PC-9 (cell line): ENCODE results near the gene NAPB. TPM values are rescaled to one million over a fixed set of nuclear protein-coding genes. Genes with fewer than 3 reads are reported as not detected.

ENCODE experiments used
- BruUV-seq: library from RNA; stranded (reverse); fragments of 400-500 nt; replicated peaks from 2 replicates; lab custom pipeline; 2021; lab: Mats Ljungman, UMichigan
- CTCF ChIA-PET: fragments of 300-600 bp; sonication (Branson Sonifier 250); formaldehyde crosslinking; loops from one replicate; lab custom pipeline; 2022; ENCODE audit warnings: antibody characterized with exemption; lab: Charles Lee
- POLR2A ChIA-PET: fragments of 300-600 bp; sonication (Branson Sonifier 250); formaldehyde crosslinking; loops from one replicate; lab custom pipeline; 2022; ENCODE audit warnings: antibody characterized with exemption; ENCODE audit not compliant: unreplicated experiment; lab: Charles Lee
- DNase-seq, 2 experiments: peaks; one replicate each; pipeline versions ENCODE4 v3.0.0 to v3.0.0-alpha.2; 2015 to 2022; ENCODE audit warnings: mixed read lengths in 1 of 2
- H2AFZ ChIP-seq: fragments of 200-600 bp; sonication (generic); 2 replicates; pipeline ENCODE4 v1.8.1; 2017; ENCODE audit warnings: antibody characterized with exemption
- H3F3A ChIP-seq: fragments of 200-600 bp; sonication (generic); 2 replicates; pipeline ENCODE4 v1.8.1; 2017; ENCODE audit warnings: antibody characterized with exemption, mild to moderate bottlenecking, low read depth; ENCODE audit not compliant: insufficient read depth
- H3K27ac ChIP-seq: fragments of 200-600 bp; sonication (generic); 2 replicates; pipeline ENCODE4 v1.6.1; 2016; ENCODE audit warnings: mixed run types
- H3K27me3 ChIP-seq: fragments of 200-600 bp; sonication (generic); 2 replicates; pipeline ENCODE4 v1.6.1; 2016; ENCODE audit warnings: low read depth, mixed run types; ENCODE audit not compliant: insufficient read depth
- H3K36me3 ChIP-seq: fragments of 200-600 bp; sonication (generic); 2 replicates; pipeline ENCODE4 v1.6.1; 2016; ENCODE audit warnings: low read depth, mixed run types
- H3K4me1 ChIP-seq: fragments of 200-600 bp; sonication (generic); replicated peaks from 2 replicates; pipeline ENCODE4 v1.6.1; 2016; ENCODE audit warnings: mixed run types; ENCODE audit not compliant: insufficient read depth
- H3K4me2 ChIP-seq: fragments of 200-600 bp; sonication (generic); 2 replicates; pipeline ENCODE4 v1.6.1; 2017; ENCODE audit warnings: mixed run types
- H3K4me3 ChIP-seq: fragments of 200-600 bp; sonication (generic); 2 replicates; pipeline ENCODE4 v1.6.1; 2016; ENCODE audit warnings: mixed run types
- H3K79me2 ChIP-seq: fragments of 200-600 bp; sonication (generic); 2 replicates; pipeline ENCODE4 v1.6.1; 2017; ENCODE audit warnings: low read depth, mixed run types
- H3K9me2 ChIP-seq: fragments of 200-600 bp; sonication (generic); 2 replicates; pipeline ENCODE4 v1.8.1; 2017; ENCODE audit warnings: mild to moderate bottlenecking; ENCODE audit not compliant: insufficient read depth
- H3K9me3 ChIP-seq: fragments of 200-600 bp; sonication (generic); 2 replicates; pipeline ENCODE4 v1.8.1; 2016; ENCODE audit warnings: low read depth; ENCODE audit not compliant: insufficient read depth
- H4K20me1 ChIP-seq: fragments of 200-600 bp; sonication (generic); 2 replicates; pipeline ENCODE4 v1.8.1; 2017; ENCODE audit not compliant: insufficient read depth
- EZH2 ChIP-seq: fragments of 200-600 bp; sonication (generic); IDR thresholded peaks from 2 replicates; pipeline ENCODE4 v1.8.0; 2017; ENCODE audit warnings: antibody characterized with exemption, low read depth
- intact Hi-C: fragments of 100-400 bp; cut with micrococcal nuclease; formaldehyde crosslinking; loops from one replicate; pipeline ENCODE4 v1.10.0; 2022; ENCODE audit not compliant: unreplicated experiment
- total RNA-seq: library from RNA; stranded (reverse); gene quantifications from 2 replicates; pipeline ENCODE4 v1.2.3, GENCODE V29; 2021
- TF ChIP-seq, protein P1 (sequence below): fragments of 200-600 bp; sonication (generic); conservative IDR thresholded peaks from 2 replicates; pipeline ENCODE4 v1.6.1; 2017; ENCODE audit warnings: mixed run types, antibody characterized with exemption, mild to moderate bottlenecking, moderate library complexity

NAPB gene
- total RNA-seq, 1 experiment from 2014 or later, result 16.5 TPM

DNA sequence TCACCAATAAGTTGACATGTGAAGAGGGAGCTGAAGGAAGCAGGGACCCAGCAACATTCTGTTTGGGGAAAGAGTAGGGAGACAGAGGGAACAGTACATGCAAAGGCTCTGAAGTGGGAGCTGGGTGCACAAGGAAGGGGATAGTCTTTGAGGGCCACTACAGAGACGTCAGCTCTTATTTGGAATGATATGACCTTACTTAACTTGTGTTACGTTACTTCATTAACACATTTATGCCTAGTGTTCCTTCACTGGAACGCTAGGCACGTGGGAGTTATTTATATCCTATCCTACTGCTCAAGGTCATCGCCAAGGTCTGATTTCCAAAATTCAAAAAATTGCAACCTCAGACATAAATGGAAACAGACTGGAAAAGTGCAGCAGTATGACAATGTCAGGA, 20.2 kb downstream of the NAPB start:
- intact Hi-C loops, result no loop called here
- H3K4me2 ChIP-seq, result no peak overlapping the region
- H3K9me2 ChIP-seq, result no peaks in the 10 kb centered on the region
- no peak overlapping the region for H2AFZ ChIP-seq
- H3K27ac ChIP-seq, result no peak overlapping the region
- DNase-seq, result no peak
- H3K79me2 ChIP-seq, result peaks cover 9% of the 10 kb centered on the region; the same call in 1 of the 2 replicates
- TSS peak; percentile 3 for BruUV-seq
- TF ChIP-seq, protein P1, sequence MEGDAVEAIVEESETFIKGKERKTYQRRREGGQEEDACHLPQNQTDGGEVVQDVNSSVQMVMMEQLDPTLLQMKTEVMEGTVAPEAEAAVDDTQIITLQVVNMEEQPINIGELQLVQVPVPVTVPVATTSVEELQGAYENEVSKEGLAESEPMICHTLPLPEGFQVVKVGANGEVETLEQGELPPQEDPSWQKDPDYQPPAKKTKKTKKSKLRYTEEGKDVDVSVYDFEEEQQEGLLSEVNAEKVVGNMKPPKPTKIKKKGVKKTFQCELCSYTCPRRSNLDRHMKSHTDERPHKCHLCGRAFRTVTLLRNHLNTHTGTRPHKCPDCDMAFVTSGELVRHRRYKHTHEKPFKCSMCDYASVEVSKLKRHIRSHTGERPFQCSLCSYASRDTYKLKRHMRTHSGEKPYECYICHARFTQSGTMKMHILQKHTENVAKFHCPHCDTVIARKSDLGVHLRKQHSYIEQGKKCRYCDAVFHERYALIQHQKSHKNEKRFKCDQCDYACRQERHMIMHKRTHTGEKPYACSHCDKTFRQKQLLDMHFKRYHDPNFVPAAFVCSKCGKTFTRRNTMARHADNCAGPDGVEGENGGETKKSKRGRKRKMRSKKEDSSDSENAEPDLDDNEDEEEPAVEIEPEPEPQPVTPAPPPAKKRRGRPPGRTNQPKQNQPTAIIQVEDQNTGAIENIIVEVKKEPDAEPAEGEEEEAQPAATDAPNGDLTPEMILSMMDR, result no peak
- no peak for TF ChIP-seq EZH2
- H3K4me1 ChIP-seq, result no peaks in the 10 kb centered on the region
- H3K27me3 ChIP-seq, result no peaks in the 10 kb centered on the region
- ChIA-PET CTCF (no interaction called here), POLR2A (interaction anchor here (0.9 kb wide), 1 partner anchor 13 kb away, joined by 5 read pairs; no protein-coding TSS in a partner anchor)
- H3K4me3 ChIP-seq, result no peak overlapping the region
- H4K20me1 ChIP-seq, result no peaks in the 10 kb centered on the region; the same call in none of the 2 replicates
- H3F3A ChIP-seq, result no peaks in the 10 kb centered on the region
- H3K36me3 ChIP-seq, result no peaks in the 10 kb centered on the region
- no peaks in the 10 kb centered on the region for H3K9me3 ChIP-seq

DNA sequence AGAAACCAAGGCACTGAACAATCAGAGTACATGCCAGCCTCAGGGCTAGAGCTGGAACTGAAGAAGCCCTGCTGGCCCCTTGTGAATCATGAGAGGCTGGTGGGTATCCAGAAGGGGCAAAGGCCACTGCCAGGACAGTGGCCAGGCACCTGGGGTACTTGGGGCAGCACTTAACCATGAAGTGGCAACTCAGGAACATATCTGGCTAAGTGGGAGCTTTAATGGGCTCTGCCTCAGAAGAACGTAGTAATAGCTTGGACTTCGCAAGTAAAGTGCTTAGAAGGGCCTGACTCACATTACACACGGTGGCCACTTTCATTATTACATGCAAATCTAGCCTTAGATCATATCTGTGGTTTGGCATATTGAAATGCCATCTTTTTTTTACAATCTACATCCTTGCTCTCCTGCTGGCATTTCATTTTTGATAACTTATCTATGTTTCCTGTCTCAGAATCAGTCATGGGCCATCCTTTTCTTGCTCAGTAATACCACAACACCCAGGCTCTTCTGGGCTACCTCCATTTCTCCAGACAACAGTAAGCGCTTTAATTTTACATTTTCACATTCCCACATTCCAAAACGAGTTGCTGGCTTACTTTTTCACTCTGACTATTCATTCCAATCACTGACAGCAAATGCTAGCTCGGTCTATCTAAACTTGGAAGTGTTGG, 21.6 kb downstream of the NAPB start:
- BruUV-seq, result no TSS peak
- Histone ChIP-seq H2AFZ (no peak overlapping the region), H3K4me1 (no peaks in the 10 kb centered on the region), H3F3A (no peaks in the 10 kb centered on the region), H3K27me3 (no peaks in the 10 kb centered on the region), H3K4me2 (no peak overlapping the region), H3K79me2 (peaks cover 3% of the 10 kb centered on the region; the same call in 1 of the 2 replicates), H3K36me3 (no peaks in the 10 kb centered on the region), H3K9me2 (no peaks in the 10 kb centered on the region), H3K27ac (no peak overlapping the region), H3K4me3 (no peak overlapping the region), H4K20me1 (no peaks in the 10 kb centered on the region; the same call in none of the 2 replicates), H3K9me3 (no peaks in the 10 kb centered on the region)
- intact Hi-C loops, result no loop called here
- TF ChIP-seq, protein P1, result no peak
- TF ChIP-seq EZH2, result no peak
- ChIA-PET POLR2A (no interaction called here), CTCF (interaction anchor here (0.5 kb wide), 1 partner anchor 1058 kb away, joined by 4 read pairs; no protein-coding TSS in a partner anchor)
- no peak for DNase-seq

DNA sequence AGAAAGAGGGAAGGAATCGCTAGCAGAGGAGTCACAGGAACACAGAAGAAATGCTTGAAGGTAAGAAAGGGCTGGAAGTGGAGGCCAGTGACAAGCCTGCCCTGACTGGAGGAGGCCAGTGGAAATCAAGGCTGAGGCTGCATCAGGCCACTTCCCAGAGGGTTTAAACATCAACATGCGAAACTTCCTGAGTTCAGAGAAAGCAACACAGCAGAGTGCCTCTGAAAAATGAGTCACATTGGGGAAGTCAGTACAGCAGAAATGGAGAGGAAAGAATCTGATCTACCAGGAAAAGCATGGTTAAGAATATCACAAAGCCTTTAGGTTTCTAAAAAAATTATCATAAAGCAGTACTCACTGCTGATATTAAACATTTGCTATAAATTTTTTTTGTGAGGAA, 23.3 kb downstream of the NAPB start:
- Histone ChIP-seq H3F3A (no peaks in the 10 kb centered on the region), H3K27ac (no peak overlapping the region), H3K9me3 (no peaks in the 10 kb centered on the region), H3K4me3 (no peak overlapping the region), H3K4me1 (no peaks in the 10 kb centered on the region), H3K4me2 (no peak overlapping the region), H4K20me1 (no peaks in the 10 kb centered on the region; the same call in none of the 2 replicates), H3K9me2 (no peaks in the 10 kb centered on the region), H2AFZ (no peak overlapping the region), H3K36me3 (no peaks in the 10 kb centered on the region), H3K79me2 (no peaks in the 10 kb centered on the region), H3K27me3 (no peaks in the 10 kb centered on the region)
- TF ChIP-seq EZH2, result no peak
- TF ChIP-seq, protein P1, result no peak
- intact Hi-C loops, result no loop called here
- BruUV-seq, result no TSS peak
- ChIA-PET POLR2A (interaction anchor here (0.7 kb wide), 1 partner anchor 106 kb away, joined by 4 read pairs; no protein-coding TSS in a partner anchor), CTCF (no interaction called here)
- DNase-seq, result no peak
